ENCODE results near the gene IL1RAPL1. TPM values are rescaled to one million over a fixed set of nuclear protein-coding genes. Genes with fewer than 3 reads are reported as not detected.

The IL1RAPL1 gene
- total RNA-seq, 1 experiment from 2014 or later, result 2.9 TPM

GRCh38 chrX:29229802-29230201 lies 642.6 kb downstream of the IL1RAPL1 start:
- no peak for DNase-seq

GRCh38 chrX:29231800-29232199 lies 644.6 kb downstream of the IL1RAPL1 start:
- DNase-seq, result no peak
- Histone ChIP-seq H3K27me3 (ENCODE audit: control insufficient read depth, insufficient read depth, low read length) (peaks cover 43% of the 10 kb centered on the region), H3K36me3 (replicated peaks; ENCODE audit: control insufficient read depth, insufficient read depth, low read length) (no peaks in the 10 kb centered on the region), H3K4me3 (ENCODE audit: insufficient read depth, low read depth, low read length) (no peak overlapping the region)

More at GRCh38 chrX:29229802-29230201, 642.6 kb downstream of the IL1RAPL1 start:
- H3K27me3 ChIP-seq (ENCODE audit: control insufficient read depth, insufficient read depth, low read length), result peaks cover 58% of the 10 kb centered on the region
- no peaks in the 10 kb centered on the region for H3K36me3 ChIP-seq (replicated peaks; ENCODE audit: control insufficient read depth, insufficient read depth, low read length)
- H3K4me3 ChIP-seq (ENCODE audit: insufficient read depth, low read depth, low read length), result no peak overlapping the region

GRCh38 chrX:29233592-29234183 lies 646.4 kb downstream of the IL1RAPL1 start:
- no peak for DNase-seq
- Histone ChIP-seq H3K27me3 (ENCODE audit: control insufficient read depth, insufficient read depth, low read length) (peaks cover 27% of the 10 kb centered on the region), H3K36me3 (replicated peaks; ENCODE audit: control insufficient read depth, insufficient read depth, low read length) (no peaks in the 10 kb centered on the region), H3K4me3 (ENCODE audit: insufficient read depth, low read depth, low read length) (no peak overlapping the region)

- H3K4me3 ChIP-seq (ENCODE audit: insufficient read depth, low read depth, low read length), result no peak overlapping the region
- H3K27me3 ChIP-seq (ENCODE audit: control insufficient read depth, insufficient read depth, low read length), result no peaks in the 10 kb centered on the region
- no peak for DNase-seq
- no peaks in the 10 kb centered on the region for H3K36me3 ChIP-seq (replicated peaks; ENCODE audit: control insufficient read depth, insufficient read depth, low read length)
These were observed 650.7 kb downstream of the IL1RAPL1 start for GRCh38 chrX:29237972-29238371.

- H3K4me3 ChIP-seq (ENCODE audit: insufficient read depth, low read depth, low read length), result no peak overlapping the region
- no peak for DNase-seq
- no peaks in the 10 kb centered on the region for H3K36me3 ChIP-seq (replicated peaks; ENCODE audit: control insufficient read depth, insufficient read depth, low read length)
- no peaks in the 10 kb centered on the region for H3K27me3 ChIP-seq (ENCODE audit: control insufficient read depth, insufficient read depth, low read length)
These were observed 654.6 kb downstream of the IL1RAPL1 start for GRCh38 chrX:29241809-29242208.

GRCh38 chrX:29242856-29243255 lies 655.6 kb downstream of the IL1RAPL1 start:
- Histone ChIP-seq H3K27me3 (ENCODE audit: control insufficient read depth, insufficient read depth, low read length) (no peaks in the 10 kb centered on the region), H3K4me3 (ENCODE audit: insufficient read depth, low read depth, low read length) (no peak overlapping the region), H3K36me3 (replicated peaks; ENCODE audit: control insufficient read depth, insufficient read depth, low read length) (no peaks in the 10 kb centered on the region)
- DNase-seq, result no peak

- Histone ChIP-seq H3K27me3 (ENCODE audit: control insufficient read depth, insufficient read depth, low read length) (no peaks in the 10 kb centered on the region), H3K36me3 (replicated peaks; ENCODE audit: control insufficient read depth, insufficient read depth, low read length) (no peaks in the 10 kb centered on the region), H3K4me3 (ENCODE audit: insufficient read depth, low read depth, low read length) (no peak overlapping the region)
- DNase-seq, result no peak
These were observed 656.7 kb downstream of the IL1RAPL1 start for GRCh38 chrX:29243942-29244341.

GRCh38 chrX:29254515-29254914 lies 667.3 kb downstream of the IL1RAPL1 start:
- H3K4me3 ChIP-seq (ENCODE audit: insufficient read depth, low read depth, low read length), result no peak overlapping the region
- no peaks in the 10 kb centered on the region for H3K36me3 ChIP-seq (replicated peaks; ENCODE audit: control insufficient read depth, insufficient read depth, low read length)
- DNase-seq, result no peak
- H3K27me3 ChIP-seq (ENCODE audit: control insufficient read depth, insufficient read depth, low read length), result no peaks in the 10 kb centered on the region

- H3K36me3 ChIP-seq (replicated peaks; ENCODE audit: control insufficient read depth, insufficient read depth, low read length), result no peaks in the 10 kb centered on the region
- H3K4me3 ChIP-seq (ENCODE audit: insufficient read depth, low read depth, low read length), result no peak overlapping the region
- DNase-seq, result no peak
- H3K27me3 ChIP-seq (ENCODE audit: control insufficient read depth, insufficient read depth, low read length), result no peaks in the 10 kb centered on the region
These were observed 670.3 kb downstream of the IL1RAPL1 start for GRCh38 chrX:29257521-29257920.

- Histone ChIP-seq H3K4me3 (ENCODE audit: insufficient read depth, low read depth, low read length) (no peak overlapping the region), H3K36me3 (replicated peaks; ENCODE audit: control insufficient read depth, insufficient read depth, low read length) (no peaks in the 10 kb centered on the region; the same call in 1 of the 2 replicates), H3K27me3 (ENCODE audit: control insufficient read depth, insufficient read depth, low read length) (no peaks in the 10 kb centered on the region)
- no peak for DNase-seq
These were observed 682.1 kb downstream of the IL1RAPL1 start for GRCh38 chrX:29269390-29269789.

GRCh38 chrX:29274517-29274916 lies 687.3 kb downstream of the IL1RAPL1 start:
- H3K27me3 ChIP-seq (ENCODE audit: control insufficient read depth, insufficient read depth, low read length), result no peaks in the 10 kb centered on the region
- H3K4me3 ChIP-seq (ENCODE audit: insufficient read depth, low read depth, low read length), result no peak overlapping the region
- no peak for DNase-seq
- H3K36me3 ChIP-seq (replicated peaks; ENCODE audit: control insufficient read depth, insufficient read depth, low read length), result no peaks in the 10 kb centered on the region; the same call in 1 of the 2 replicates

GRCh38 chrX:29275928-29276327 lies 688.7 kb downstream of the IL1RAPL1 start:
- Histone ChIP-seq H3K4me3 (ENCODE audit: insufficient read depth, low read depth, low read length) (no peak overlapping the region), H3K36me3 (replicated peaks; ENCODE audit: control insufficient read depth, insufficient read depth, low read length) (no peaks in the 10 kb centered on the region; the same call in 1 of the 2 replicates), H3K27me3 (ENCODE audit: control insufficient read depth, insufficient read depth, low read length) (no peaks in the 10 kb centered on the region)
- DNase-seq, result no peak

- Histone ChIP-seq H3K36me3 (replicated peaks; ENCODE audit: control insufficient read depth, insufficient read depth, low read length) (no peaks in the 10 kb centered on the region), H3K27me3 (ENCODE audit: control insufficient read depth, insufficient read depth, low read length) (no peaks in the 10 kb centered on the region), H3K4me3 (ENCODE audit: insufficient read depth, low read depth, low read length) (no peak overlapping the region)
- DNase-seq, result no peak
These were observed 694.0 kb downstream of the IL1RAPL1 start for GRCh38 chrX:29281078-29281742.

- Histone ChIP-seq H3K4me3 (ENCODE audit: insufficient read depth, low read depth, low read length) (no peak overlapping the region), H3K27me3 (ENCODE audit: control insufficient read depth, insufficient read depth, low read length) (no peaks in the 10 kb centered on the region), H3K36me3 (replicated peaks; ENCODE audit: control insufficient read depth, insufficient read depth, low read length) (no peaks in the 10 kb centered on the region)
- DNase-seq, result no peak
These were observed 698.4 kb downstream of the IL1RAPL1 start for GRCh38 chrX:29285664-29286063.

GRCh38 chrX:29295987-29296680 lies 708.9 kb downstream of the IL1RAPL1 start:
- no peaks in the 10 kb centered on the region for H3K27me3 ChIP-seq (ENCODE audit: control insufficient read depth, insufficient read depth, low read length)
- DNase-seq, result no peak
- H3K36me3 ChIP-seq (replicated peaks; ENCODE audit: control insufficient read depth, insufficient read depth, low read length), result no peaks in the 10 kb centered on the region
- no peak overlapping the region for H3K4me3 ChIP-seq (ENCODE audit: insufficient read depth, low read depth, low read length)
